Measurements from ENCODE around the gene NRM. TPM values are rescaled to one million over a fixed set of nuclear protein-coding genes. Genes with fewer than 3 reads are reported as not detected.
A peak's percentile ranks its signal among the peaks of the same experiment; 100 is the strongest.

Gene NRM
- total and polyA plus RNA-seq, 2 of the 13 experiments (the other 11 are each of a cell fraction or from before 2014, with no cell fraction given): 12.5 to 16.0 TPM

- TF ChIP-seq TOPORS (CRISPR knock-in tag; IDR thresholded peaks at IDR 0.05) (0 out of 2 replicates have a peak, but pooled peaks have one; percentile 21), ZSCAN29 (CRISPR knock-in tag; conservative IDR thresholded peaks at IDR 0.05) (0 out of 2 replicates have a peak, but pooled peaks have one; percentile 35), ZNF354B (CRISPR knock-in tag; IDR thresholded peaks at IDR 0.05) (peak; percentile 89; the same call in 1 of the 2 replicates), MEF2D (CRISPR knock-in tag; IDR thresholded peaks at IDR 0.05) (peak; percentile 77), MEIS1 (CRISPR knock-in tag; IDR thresholded peaks at IDR 0.05; ENCODE audit: borderline replicate concordance) (peak; percentile 53), CCDC6 (CRISPR knock-in tag; IDR thresholded peaks at IDR 0.05) (peak; percentile 90), KDM1A (CRISPR knock-in tag; IDR thresholded peaks at IDR 0.05) (peak; percentile 74; the same call in 1 of the 2 replicates), BCL6 (CRISPR knock-in tag; IDR thresholded peaks at IDR 0.05) (peak; percentile 48; the same call in 1 of the 2 replicates), ZNF136 (CRISPR knock-in tag; IDR thresholded peaks at IDR 0.05; ENCODE audit: low read depth) (0 out of 2 replicates have a peak, but pooled peaks have one; percentile 33), ZNF749 (CRISPR knock-in tag; IDR thresholded peaks at IDR 0.05; ENCODE audit: borderline replicate concordance) (no peak), FOXP4 (CRISPR knock-in tag; IDR thresholded peaks at IDR 0.05) (0 out of 2 replicates have a peak, but pooled peaks have one; percentile 24), SRY (CRISPR knock-in tag; IDR thresholded peaks at IDR 0.05) (peak; percentile 79; the same call in 1 of the 2 replicates), PAWR (CRISPR knock-in tag; IDR thresholded peaks at IDR 0.05; ENCODE audit: borderline replicate concordance) (no peak), HDAC1 (CRISPR knock-in tag; IDR thresholded peaks at IDR 0.05) (peak; percentile 87), THAP11 (CRISPR knock-in tag; IDR thresholded peaks at IDR 0.05) (peak; percentile 83), ZNF775 (CRISPR knock-in tag; IDR thresholded peaks at IDR 0.05; ENCODE audit: borderline replicate concordance) (peak; percentile 66; the same call in 1 of the 2 replicates), ZNF317 (CRISPR knock-in tag; IDR thresholded peaks at IDR 0.05) (peak; percentile 69; the same call in 1 of the 2 replicates), BRF2 (CRISPR knock-in tag; IDR thresholded peaks at IDR 0.05) (peak; percentile 74; the same call in 1 of the 2 replicates)
These were observed 11.6 kb downstream of the NRM start (continued) for GRCh38 chr6:30678964-30679726.

Data from HepG2 (cell line).